Small intestine (tissue), 7 donors: ENCODE results near the gene PACSIN1. TPM values are rescaled to one million over a fixed set of nuclear protein-coding genes. Genes with fewer than 3 reads are reported as not detected.

Experiments
- DNase-seq, 2 donors: peaks; one replicate each; pipeline versions ENCODE4 v3.0.0 to v3.0.0-alpha.2; 2013
- FAIRE-seq: peaks from 2 replicates; lab custom pipeline; 2012; peaks lifted over from hg19 to GRCh38; lab: Jason Lieb, UNC
- H3K27ac ChIP-seq, 3 donors: one replicate each; pipeline ENCODE4 v1.5.1; 2013; ENCODE audit warnings: low read length in 2 of 3, mild to moderate bottlenecking in 2 of 3, control low read depth in 1 of 3, inconsistent platforms in 1 of 3, low read depth in 1 of 3, moderate library complexity in 1 of 3
- H3K27me3 ChIP-seq, 3 donors: one replicate each; pipeline ENCODE4 v1.6.1; 2013; ENCODE audit warnings: low read length in 3 of 3, inconsistent platforms in 1 of 3; ENCODE audit not compliant: control insufficient read depth in 3 of 3, insufficient read depth in 3 of 3
- H3K36me3 ChIP-seq, 3 donors: one replicate each; pipeline ENCODE4 v1.6.1; 2013; ENCODE audit warnings: low read length in 3 of 3, inconsistent platforms in 1 of 3, low read depth in 1 of 3, mild to moderate bottlenecking in 1 of 3, moderate library complexity in 1 of 3; ENCODE audit not compliant: control insufficient read depth in 3 of 3, insufficient read depth in 2 of 3
- H3K4me1 ChIP-seq, 3 donors: one replicate each; pipeline ENCODE4 v1.6.1; 2013; ENCODE audit warnings: low read length in 2 of 3, inconsistent platforms in 1 of 3, low read depth in 1 of 3, mild to moderate bottlenecking in 1 of 3, moderate library complexity in 1 of 3; ENCODE audit not compliant: control insufficient read depth in 3 of 3, insufficient read depth in 2 of 3
- H3K4me3 ChIP-seq, 3 donors: one replicate each; pipeline ENCODE4 v1.5.1; 2013; ENCODE audit warnings: low read length in 3 of 3, control low read depth in 1 of 3, inconsistent platforms in 1 of 3, low read depth in 1 of 3, mild to moderate bottlenecking in 1 of 3, moderate library complexity in 1 of 3
- H3K9me3 ChIP-seq, 2 donors: one replicate each; pipeline ENCODE4 v1.6.1; 2013; ENCODE audit warnings: low read depth in 1 of 2, low read length in 1 of 2; ENCODE audit not compliant: control insufficient read depth in 2 of 2, insufficient read depth in 1 of 2
- WGBS, 3 donors: extraction: QIAGEN DNeasy Blood & Tissue Kit; methylation state at CpG; one replicate each; pipeline ENCODE4 v1.1.7; 2013; 5-methylcytosine and 5-hydroxymethylcytosine counted together
- polyA plus RNA-seq, 4 donors: library from polyadenylated mRNA; stranded (reverse) in 3 of 4; unstranded in 1 of 4; fragments of 200-250 nt in 3 of 4; fragments of 120-200 nt in 1 of 4; gene quantifications; one replicate each; pipeline versions ENCODE4 v1.2.1 to v1.2.3, GENCODE V29; 2013
- donor health status: healthy with polysubstance abuse.
- donor health status: control.
- donor health status: control.
- donor health status: Bipolar disorder and iron deficiency.
- donor health status: healthy.

Gene PACSIN1
- polyA plus RNA-seq, 4 donors, result 0.19 to 1.6 TPM; not detected in 2

- Histone ChIP-seq H3K27me3 (no peaks in the 10 kb centered on the region), H3K9me3 (no peaks in the 10 kb centered on the region), H3K36me3 (no peaks in the 10 kb centered on the region), H3K27ac (no peak overlapping the region), H3K4me3 (no peak overlapping the region), H3K4me1 (peaks cover 0 to 8% (median 0%) of the 10 kb centered on the region in 3 donors)
- WGBS, 3 donors, result 84 to 93% (median 87%) methylated on average over 8 of the region's 8 CpGs
- DNase-seq, result no peak
- no peak for FAIRE-seq
These were observed 63.3 kb downstream of the PACSIN1 start for GRCh38 chr6:34528996-34529664.

- FAIRE-seq (no peak), DNase-seq (peak in 1 of 2 donors; percentile 57)
- Histone ChIP-seq H3K27me3 (no peaks in the 10 kb centered on the region), H3K4me1 (peaks cover 0 to 11% (median 0%) of the 10 kb centered on the region in 3 donors), H3K36me3 (no peaks in the 10 kb centered on the region), H3K9me3 (no peaks in the 10 kb centered on the region), H3K27ac (no peak overlapping the region), H3K4me3 (no peak overlapping the region)
- WGBS, 3 donors, result 15 to 56% (median 37%) methylated on average over 9 to 10 of the region's 10 CpGs
These were observed 63.9 kb downstream of the PACSIN1 start for GRCh38 chr6:34529665-34530327.

- FAIRE-seq, result no peak
- WGBS, 3 donors, result 91 to 93% (median 91%) methylated on average over 18 of the region's 18 CpGs
- no peaks in the 10 kb centered on the region for H3K36me3 ChIP-seq
These were observed 65.0 kb downstream of the PACSIN1 start for GRCh38 chr6:34530753-34531365.

GRCh38 chr6:34531580-34532201 is 65.8 kb downstream of the PACSIN1 start:
- H3K4me1 ChIP-seq, result peaks cover 0 to 13% (median 0%) of the 10 kb centered on the region in 3 donors
- no peaks in the 10 kb centered on the region for H3K36me3 ChIP-seq
- 91 to 94% (median 92%) methylated on average over 29 of the region's 29 CpGs for WGBS, 3 donors
- FAIRE-seq, result no peak
- no peaks in the 10 kb centered on the region for H3K9me3 ChIP-seq
- peak in 1 of 2 donors; percentile 43 for DNase-seq
- no peak overlapping the region for H3K27ac ChIP-seq
- no peaks in the 10 kb centered on the region for H3K27me3 ChIP-seq
- peak overlapping the region in 1 of 3 donors; percentile 17 for H3K4me3 ChIP-seq

More at GRCh38 chr6:34530753-34531365, 65.0 kb downstream of the PACSIN1 start:
- H3K27me3 ChIP-seq, result no peaks in the 10 kb centered on the region
- H3K4me3 ChIP-seq, result no peak overlapping the region
- DNase-seq, result no peak
- no peak overlapping the region for H3K27ac ChIP-seq
- H3K4me1 ChIP-seq, result peaks cover 0 to 11% (median 0%) of the 10 kb centered on the region in 3 donors
- H3K9me3 ChIP-seq, result no peaks in the 10 kb centered on the region

GRCh38 chr6:34532230-34532629 is 66.4 kb downstream of the PACSIN1 start:
- Histone ChIP-seq H3K27me3 (no peaks in the 10 kb centered on the region), H3K36me3 (no peaks in the 10 kb centered on the region), H3K4me3 (peak overlapping the region in 1 of 3 donors; percentile 15), H3K4me1 (peaks cover 0 to 13% (median 0%) of the 10 kb centered on the region in 3 donors), H3K9me3 (no peaks in the 10 kb centered on the region), H3K27ac (no peak overlapping the region)
- FAIRE-seq (no peak), DNase-seq (no peak)
- 87 to 89% (median 88%) methylated on average over 15 of the region's 15 CpGs for WGBS, 3 donors

GRCh38 chr6:34534146-34534545 is 68.3 kb downstream of the PACSIN1 start:
- peaks cover 0 to 9% (median 0%) of the 10 kb centered on the region in 3 donors for H3K4me1 ChIP-seq
- no peak overlapping the region for H3K27ac ChIP-seq
- FAIRE-seq (no peak), DNase-seq (no peak)
- no peak overlapping the region for H3K4me3 ChIP-seq
- no peaks in the 10 kb centered on the region for H3K27me3 ChIP-seq
- 59 to 79% (median 63%) methylated on average over 6 of the region's 6 CpGs for WGBS, 3 donors
- no peaks in the 10 kb centered on the region for H3K36me3 ChIP-seq
- no peaks in the 10 kb centered on the region for H3K9me3 ChIP-seq

GRCh38 chr6:34534656-34535055 is 68.8 kb downstream of the PACSIN1 start:
- 71 to 84% (median 79%) methylated on average over 14 to 16 of the region's 16 CpGs for WGBS, 3 donors
- DNase-seq (no peak), FAIRE-seq (no peak)
- Histone ChIP-seq H3K4me1 (peaks cover 0 to 9% (median 0%) of the 10 kb centered on the region in 3 donors), H3K27me3 (no peaks in the 10 kb centered on the region), H3K27ac (no peak overlapping the region), H3K9me3 (no peaks in the 10 kb centered on the region), H3K36me3 (no peaks in the 10 kb centered on the region), H3K4me3 (no peak overlapping the region)

- Histone ChIP-seq H3K4me3 (no peak overlapping the region), H3K4me1 (peaks cover 0 to 9% (median 0%) of the 10 kb centered on the region in 3 donors), H3K27me3 (no peaks in the 10 kb centered on the region), H3K27ac (no peak overlapping the region), H3K36me3 (no peaks in the 10 kb centered on the region), H3K9me3 (no peaks in the 10 kb centered on the region)
- 91 to 97% (median 95%) methylated on average over 6 of the region's 6 CpGs for WGBS, 3 donors
- no peak for DNase-seq
- no peak for FAIRE-seq
These were observed 69.3 kb downstream of the PACSIN1 start for GRCh38 chr6:34535199-34535598.
